Fibroblast of skin of left biceps (primary cell): Measurements from ENCODE around the gene CST7.

ENCODE experiments used
- DNase-seq, 2 experiments: peaks; one replicate each; pipeline ENCODE4 v3.0.0-alpha.2; 2013; ENCODE audit warnings: low read depth in 2 of 2

The CST7 gene

DNA sequence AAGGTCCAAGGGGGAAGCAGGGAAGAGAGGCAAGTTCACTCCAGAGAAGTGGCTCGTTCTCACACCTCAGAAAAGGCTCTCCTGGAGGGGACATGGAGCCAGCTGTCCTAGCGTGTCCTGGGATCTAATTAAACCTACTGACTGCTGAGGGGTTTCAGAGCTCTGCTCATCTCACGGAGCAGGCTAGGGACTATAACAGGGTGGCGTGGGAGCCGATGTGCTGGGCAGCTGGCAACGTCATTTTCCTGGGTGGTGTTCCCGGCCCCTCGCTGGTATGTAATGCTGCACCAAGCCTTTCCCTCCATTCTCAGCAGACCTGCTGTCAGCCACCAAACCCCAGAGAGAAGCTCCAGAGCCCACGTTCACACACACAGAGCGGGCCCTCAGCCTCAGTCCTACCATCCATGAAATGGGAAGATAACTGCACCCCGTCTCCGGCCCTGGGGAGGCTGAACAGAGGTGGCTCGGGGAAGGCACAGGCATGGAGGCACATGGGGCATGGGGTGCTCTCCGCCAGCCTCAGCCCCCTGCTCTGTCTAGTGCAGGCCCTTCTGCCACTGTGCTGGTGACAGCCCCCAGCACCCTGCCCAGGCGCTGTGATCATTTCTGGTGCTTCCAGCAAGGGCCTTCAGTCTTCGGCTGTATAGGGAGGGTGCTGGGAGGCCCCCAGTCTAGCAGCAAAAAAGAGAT, 1.9 kb downstream of the CST7 start:
- DNase-seq, result no peak

DNA sequence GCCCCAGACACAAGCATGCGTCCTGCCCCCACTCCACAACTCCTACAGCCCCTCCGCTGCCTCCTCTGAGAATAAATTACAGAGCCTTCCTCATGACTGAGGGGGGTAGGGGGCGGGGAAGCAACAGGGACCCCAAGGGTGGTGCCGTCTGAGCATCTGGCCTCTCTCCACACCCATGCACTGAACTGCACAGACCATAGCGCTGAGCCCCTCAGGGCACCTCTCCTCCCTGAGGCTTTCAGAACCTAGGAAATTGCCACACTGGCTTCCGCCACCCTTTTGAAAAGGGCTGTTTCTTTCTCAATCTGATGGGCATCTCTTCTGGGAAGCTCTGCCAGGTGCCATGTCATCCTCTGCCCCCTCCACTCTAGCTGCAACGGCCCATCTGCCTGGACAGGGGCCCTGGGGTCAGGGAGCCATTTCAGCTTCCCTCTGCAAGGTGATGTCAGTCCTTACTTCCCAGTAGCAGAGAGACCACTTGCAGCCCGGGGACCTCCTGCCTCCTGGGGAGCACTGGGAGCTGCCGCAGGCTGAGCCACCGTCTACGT, 2.5 kb downstream of the CST7 start:
- no peak for DNase-seq

DNA sequence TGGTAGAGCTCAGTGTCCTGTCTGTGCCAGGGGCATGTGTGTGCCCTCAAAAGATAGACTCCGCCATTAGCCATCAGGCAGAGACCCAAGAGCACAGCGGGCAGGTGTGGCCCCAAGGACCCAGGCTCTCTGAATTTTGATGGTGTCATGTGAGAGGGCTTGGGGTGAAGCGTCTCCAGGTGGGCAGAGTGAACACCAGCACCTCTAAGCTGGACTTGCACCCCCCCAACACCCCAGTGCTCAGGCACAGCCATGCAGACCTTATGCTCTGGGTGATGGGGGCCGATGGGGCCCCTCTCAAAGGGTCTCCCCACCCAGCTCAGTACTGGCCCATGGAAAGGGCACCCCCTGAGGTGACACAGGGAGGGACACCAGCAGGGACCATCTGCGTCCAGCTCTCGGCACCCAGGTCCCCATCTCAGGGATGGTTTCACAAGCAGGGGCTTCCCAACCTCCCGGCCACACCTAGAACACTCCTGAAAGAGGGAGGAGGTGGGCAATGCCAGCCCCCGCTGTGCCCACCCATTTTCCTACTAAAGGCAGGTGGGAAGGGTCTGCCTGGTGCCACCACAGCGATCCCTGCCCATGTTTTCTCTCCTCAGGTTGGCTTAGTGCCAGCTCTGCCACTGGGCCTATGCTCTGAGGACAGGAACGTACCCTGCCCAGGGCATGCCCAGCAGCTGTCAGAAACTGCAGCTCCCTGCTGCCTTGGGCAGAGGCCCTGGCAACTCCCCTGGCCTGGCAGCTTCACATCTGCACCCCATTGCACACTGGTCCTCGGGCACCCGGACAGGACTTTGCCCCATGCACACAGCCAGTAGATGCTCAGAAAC, 3.5 kb downstream of the CST7 start:
- no peak for DNase-seq

DNA sequence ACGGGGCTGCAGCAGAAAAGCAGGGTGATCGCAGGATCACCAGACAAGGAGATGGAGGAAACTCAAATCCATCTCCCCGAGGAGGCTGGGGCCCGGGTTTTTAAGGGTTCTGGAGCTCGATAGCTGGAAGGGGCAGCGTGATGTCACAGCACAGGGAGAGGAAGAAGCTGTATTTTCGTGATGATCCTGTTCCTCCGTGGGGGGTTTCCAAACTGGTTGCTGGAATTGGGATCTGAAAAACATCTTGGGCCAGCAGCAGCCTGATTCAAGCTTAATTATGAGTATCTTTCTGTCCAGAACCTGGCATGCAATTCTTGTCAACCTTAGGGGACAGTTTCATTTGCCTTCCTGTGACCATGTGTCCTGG, 4.1 kb downstream of the CST7 start:
- DNase-seq, result no peak

DNA sequence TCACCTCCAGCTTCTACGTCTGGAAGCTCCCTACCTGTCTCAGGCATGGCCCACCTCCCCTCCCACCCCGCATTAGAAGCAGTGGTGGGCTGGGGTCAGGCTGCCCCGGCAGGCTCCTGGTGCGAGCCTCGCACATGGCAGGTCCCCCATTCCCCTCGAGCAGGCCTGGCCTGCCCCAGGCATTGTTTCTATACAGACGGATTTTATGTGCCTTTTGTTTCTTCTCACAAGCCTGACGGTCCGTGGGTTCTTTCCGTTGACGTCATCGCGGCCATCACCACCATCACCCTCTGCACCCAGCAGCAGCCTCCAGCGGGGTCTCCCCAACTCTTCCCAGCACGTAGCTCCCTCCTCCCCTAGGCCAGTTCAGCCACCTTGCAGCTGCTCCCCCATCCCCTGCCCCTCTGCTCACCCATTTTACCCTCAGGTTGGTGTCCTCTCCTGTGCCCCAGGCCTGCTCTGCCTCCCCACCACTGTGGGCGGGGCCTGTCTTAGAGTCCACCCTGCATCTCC, 4.6 kb downstream of the CST7 start:
- no peak for DNase-seq

DNA sequence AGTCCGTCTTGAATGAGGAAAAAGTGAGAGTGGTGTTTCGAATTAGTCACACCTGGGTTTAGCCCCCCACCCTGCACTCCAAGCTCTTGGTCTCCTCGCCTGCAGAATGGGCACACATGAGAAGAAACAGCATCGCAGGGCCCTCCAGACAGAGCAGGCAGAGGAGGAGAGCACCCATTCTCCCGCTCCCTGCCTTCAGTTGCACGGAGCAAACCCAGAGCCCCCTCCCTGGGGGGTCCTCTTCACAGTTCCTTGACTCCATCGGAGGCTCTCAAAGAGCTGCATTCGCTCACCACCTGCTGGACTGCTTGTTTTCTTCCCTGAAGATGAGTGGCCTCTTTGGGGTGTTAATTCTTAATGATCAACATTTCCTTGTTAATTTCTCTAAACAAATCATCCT, 5.1 kb downstream of the CST7 start:
- DNase-seq, result no peak

DNA sequence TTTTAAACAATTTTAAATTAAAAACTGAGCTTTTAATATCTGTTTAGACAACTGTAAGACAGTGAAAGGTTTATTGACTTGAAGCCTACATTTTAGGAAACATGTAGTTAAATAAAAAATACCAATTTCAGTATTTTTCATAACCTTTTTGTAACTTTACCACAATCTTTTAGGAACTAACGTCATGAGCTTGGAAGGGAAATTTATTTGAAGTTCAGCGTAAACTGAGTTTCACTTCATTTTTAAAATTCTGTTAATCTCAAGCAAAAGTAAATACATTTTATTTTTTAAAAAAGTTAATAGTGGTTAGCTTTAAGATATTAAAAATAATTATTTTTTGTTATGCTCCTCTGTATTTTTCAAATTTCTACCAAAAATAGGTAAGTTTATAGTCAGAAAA, 5.5 kb downstream of the CST7 start:
- no peak for DNase-seq

DNA sequence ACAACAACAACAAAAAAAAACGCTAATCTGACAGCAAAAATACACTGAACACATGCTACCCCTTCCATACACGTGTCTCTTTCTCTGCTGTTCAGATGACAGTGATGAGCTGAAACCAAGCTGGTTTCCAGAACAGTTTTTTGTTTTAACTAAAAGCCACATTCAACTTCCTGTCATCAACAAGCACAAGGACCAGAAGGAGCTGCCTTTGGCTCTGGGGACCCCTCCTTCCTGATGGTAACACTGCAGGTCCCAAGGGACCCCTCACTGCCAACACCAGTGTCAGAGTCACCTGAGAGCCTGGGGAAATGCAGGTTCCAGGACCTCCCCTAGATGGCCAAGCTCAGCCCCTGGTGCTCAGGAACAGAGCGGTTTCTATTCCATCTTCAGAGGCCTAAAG, 6.0 kb downstream of the CST7 start:
- DNase-seq, result no peak

DNA sequence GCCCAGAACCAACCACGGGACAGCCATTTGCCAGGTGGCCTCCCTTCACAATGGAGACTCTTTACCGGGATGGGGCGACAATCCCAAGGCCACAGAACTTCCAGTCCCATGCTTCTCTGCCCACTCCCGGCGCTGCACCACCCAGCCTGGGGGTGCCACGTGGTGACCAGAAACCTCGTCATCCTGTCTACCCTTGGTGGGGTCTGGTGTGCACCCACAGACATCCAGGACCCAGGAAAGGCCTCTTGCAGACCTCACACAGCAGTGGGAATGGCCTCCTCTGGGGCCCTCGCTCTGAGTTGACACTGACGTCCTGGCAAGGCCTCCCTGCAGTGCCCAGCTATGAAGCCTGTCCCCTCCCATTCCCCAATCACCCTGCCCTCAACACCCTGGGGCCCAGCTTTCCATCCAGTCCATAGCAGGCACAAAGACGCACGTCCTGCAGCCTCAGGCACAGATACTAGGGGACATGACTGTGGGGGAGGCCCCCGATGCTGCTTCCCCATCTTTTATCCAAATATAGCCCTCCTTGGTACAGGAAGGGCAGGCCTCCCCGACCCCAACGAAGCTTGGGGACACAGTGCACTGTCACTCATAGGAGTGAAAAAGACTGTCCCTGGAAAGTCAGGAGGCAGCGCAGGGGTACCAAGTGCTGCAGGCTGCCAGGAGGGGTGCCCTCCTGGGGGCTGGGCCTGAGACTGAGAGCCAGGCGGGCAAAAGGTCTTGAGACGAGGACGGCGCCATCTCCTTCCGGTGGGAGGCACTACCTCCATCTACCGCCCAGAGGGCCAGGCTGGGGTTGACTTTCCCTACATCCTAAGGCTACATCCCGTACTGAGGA, 7.2 kb downstream of the CST7 start:
- DNase-seq, result no peak

DNA sequence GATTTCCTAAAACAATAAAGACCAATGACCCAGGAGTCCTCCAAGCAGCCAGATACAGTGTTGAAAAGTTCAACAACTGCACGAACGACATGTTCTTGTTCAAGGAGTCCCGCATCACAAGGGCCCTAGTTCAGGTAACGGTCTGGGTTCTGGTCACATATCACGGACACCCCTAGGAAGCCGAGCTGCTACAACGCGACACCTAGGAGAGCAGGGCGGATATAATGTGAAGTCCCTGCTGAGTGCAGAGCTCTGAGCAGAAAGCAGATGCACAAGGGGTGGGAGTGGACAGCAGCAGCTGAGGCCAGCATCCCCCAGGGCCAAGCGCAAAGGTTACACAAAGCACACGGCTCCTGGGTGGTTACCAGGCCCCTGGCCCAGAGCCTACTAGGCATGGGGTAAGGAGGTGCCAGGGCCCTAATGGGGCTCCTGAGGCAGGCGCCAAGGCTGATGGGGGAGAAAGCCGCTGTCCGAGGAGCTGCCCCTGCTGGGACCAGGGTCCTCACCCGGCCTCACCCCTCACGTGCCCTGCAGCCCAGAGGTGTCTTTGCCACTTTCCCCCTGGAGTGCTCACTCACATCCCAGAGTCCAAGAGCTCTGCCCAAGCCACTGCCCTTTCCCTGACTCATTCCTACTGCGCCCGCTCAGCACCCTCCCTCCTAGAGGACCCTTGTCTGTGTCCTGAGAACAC, 8.4 kb downstream of the CST7 start:
- DNase-seq, result no peak

DNA sequence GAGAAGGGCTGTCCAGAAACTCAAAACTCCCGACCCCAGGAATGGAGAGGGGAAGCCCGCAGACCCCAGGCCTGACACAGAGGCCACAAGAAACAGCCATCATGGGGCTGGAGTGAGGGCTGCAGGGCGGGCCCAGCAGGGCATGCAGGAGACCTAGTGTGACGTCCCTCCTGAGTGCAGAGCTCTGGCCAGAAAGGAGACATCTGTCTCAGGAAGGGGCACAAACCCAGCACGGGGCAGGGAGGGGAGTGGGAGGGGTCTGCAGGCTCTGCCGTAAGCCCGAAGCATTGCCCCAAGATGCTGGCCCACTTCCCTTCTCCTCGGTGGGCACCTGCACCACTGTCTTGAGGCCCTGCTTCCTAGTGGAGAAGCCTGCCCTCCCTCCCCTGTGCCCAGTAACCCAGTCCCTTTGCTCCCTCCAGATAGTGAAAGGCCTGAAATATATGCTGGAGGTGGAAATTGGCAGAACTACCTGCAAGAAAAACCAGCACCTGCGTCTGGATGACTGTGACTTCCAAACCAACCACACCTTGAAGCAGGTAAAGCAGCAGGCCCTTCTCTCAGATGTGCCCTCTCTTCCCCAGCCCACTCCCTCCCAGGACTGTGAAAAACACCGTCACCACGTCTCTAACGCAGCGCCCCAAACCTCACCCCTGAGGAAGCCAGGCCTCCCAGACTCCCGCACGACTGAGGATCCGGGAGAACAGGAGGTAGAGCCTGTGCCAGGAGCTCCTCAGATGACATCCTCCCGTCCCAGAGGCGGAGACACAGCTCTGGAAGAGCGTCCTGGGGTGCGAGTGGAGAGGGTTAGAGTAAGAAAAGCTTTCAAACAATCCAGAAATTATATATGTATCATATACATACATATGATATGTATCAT, 9.7 kb downstream of the CST7 start:
- DNase-seq, result no peak

DNA sequence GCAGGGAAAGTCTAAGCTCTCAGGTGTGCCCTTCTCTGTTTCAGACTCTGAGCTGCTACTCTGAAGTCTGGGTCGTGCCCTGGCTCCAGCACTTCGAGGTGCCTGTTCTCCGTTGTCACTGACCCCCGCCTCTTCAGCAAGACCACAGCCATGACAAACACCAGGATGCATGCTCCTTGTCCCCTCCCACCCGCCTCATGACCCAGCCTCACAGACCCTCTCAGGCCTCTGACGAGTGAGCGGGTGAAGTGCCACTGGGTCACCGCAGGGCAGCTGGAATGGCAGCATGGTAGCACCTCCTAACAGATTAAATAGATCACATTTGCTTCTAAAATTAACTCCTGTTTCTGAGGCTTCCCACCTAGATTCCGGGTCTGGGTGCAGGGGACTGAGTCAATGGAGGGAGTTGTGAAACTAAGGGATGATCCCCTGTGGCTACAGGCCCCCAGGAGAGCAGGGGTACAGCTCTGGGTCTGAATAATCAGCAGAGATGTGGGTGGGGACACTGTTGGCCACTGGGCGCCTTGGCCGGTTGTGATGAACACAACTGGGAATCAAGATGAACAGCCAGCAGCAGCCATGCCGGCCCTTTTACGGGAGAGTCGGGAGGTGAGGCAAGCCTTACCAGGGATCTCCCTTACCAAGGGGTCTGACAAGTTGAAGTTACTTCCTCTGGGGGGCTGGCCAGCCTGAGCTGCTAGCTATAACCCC, 10.7 kb downstream of the CST7 start:
- no peak for DNase-seq

DNA sequence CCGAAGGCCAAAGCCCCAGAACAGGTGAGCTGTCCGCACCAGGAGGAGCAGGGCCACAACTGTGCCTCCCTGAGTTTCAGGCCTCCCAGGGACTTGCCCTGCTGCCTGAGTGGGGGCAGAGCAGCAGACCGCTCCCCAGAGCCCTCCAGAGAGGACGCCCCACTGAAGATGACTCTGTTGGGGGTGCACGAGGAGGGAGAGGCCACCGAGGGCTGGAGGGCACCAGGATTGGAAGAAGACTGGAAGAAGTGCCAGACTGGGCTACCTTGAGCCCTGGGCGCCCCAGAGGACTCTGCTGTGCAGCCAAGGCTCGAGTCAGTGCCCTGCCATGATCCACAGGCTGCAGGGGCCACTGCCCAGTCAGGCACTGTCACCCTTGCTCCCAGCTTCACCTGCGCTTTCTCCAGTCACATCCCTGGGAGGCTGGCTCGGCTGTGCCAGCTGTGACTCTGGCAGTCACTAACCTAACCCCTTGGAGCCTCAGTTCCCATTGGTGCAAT, 11.3 kb downstream of the CST7 start:
- DNase-seq, result no peak

DNA sequence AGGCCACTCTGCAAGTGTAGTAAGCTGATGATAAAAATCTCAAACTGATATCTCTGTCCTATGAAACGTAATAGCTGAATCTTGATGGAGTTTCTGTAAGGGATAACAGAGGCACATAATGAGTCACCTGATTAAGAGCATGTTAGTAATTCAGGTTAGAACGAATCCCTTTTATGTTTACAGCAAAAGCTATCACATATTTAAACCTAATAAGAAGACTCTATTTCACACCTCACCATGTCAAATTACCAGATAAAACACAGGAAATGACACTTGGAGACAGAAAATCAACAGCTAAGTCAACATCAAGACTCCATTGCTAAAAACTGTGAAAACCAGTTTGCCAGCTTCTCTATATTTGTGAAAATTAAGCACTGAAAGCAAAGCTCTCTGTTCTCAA, 11.8 kb downstream of the CST7 start:
- DNase-seq, result no peak

DNA sequence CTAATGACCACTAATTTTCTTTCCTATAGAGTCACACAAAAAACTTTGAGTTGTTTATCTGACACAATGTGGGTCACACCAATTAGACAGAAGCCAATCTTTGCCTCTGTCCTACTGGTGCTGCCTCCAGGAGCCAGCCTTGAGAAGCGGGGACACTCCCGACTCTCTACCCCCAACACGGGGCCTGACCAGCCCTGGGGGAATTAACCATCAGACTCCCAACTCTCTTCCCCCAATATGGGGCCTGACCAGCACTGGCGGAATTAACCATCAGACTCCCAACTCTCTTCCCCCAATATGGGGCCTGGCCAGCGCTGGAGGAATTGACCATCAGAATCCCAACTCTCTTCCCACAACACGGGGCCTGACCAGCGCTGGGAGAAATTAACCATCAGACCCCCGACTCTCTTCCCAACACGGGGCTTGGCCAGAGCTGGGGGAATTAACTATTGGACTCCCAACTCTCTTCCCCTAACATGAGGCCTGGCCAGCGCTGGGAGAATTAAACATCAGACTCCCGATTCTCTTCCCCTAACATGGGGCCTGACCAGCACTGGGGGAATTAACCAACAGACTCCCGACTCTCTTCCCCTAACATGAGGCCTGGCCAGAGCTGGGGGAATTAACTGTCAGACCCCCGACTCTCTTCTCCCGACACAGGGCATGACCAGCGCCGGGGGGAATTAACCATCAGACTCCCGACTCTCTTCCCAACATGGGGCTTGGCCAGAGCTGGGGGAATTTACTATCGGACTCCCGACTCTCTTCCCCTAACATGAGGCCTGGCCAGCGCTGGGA, 12.5 kb downstream of the CST7 start:
- no peak for DNase-seq

DNA sequence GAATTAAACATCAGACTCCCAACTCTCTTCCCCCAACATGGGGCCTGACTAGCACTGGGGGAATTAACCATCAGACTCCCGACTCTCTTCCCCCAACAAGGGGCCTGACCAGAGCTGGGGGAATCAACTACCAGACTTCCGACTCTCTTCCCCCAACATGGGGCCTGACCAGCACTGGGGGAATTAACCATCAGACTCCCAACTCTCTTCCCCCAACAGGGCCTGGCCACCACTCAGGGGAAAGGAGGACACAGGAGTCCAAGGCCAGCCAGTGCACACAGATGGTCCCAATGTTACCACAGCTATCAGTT, 13.1 kb downstream of the CST7 start:
- no peak for DNase-seq

DNA sequence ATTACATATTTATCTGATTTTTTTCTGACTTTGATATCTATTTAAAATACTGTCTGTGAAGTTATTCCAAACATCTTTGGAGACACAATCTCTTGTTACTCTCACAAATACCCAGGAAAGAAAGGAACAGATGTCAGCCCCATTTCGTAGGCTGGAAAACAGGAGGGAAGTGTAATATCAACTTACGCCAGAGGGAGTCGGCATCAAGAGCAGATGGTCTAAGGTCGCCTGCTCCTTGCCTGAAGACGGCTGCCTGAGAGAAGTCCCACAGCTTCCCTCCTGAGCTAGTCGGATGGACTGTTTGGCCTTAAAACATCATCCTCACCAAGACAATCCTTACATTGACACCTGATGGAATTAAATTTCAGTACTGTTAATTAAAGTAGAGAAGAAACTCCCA, 13.4 kb downstream of the CST7 start:
- DNase-seq, result no peak

DNA sequence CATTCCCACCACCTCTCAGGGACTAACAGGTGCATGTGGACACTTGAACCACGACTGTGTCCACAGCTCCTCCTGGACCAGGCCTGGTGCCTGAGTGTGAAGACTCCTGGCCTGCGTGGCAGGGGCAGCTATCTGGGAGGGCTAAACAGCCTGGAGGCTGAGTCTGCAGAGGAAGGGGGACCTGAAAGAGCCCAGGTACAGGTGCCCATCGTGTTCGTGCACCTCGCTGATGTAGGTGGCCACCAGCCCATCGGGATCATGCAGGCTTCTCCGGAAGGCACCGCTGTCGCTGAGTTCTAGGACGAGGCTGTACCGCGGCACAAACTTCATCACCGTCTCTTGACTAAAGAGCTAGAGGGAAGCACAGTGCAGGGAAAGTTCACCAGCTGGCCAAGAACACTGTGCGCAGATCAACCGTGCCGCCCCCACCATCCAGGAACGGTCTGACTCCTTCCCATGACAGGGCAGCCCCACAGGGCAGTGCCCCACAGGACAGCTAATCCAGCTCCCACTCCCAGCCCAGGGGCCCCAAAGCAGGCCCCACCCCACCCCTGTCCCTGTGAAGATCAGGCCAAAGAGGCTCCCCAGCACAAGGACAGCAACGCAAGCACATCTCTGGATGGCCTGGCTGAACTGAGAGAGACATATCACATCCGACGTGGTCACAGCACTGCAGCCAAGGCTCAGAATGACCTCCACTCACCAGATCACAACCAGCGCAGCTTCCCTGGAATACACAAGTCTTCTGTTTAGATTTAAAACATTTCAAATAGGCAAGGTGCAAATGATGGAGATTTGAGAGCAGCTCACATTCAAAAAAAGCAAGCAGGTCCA, 14.8 kb downstream of the CST7 start:
- no peak for DNase-seq
